Stimulated activated CD8-positive, alpha-beta memory T cell treated with anti-CD3 and anti-CD28 coated beads, Interleukin-7, amount 100 ng/mL, for 24 hours (primary cell): ENCODE results near the gene SSX2.
"Not testable (repeated sequence)": the region's sequence is repeated elsewhere in the genome, so short reads cannot be mapped to it uniquely, and the experiment has no call there.

Experiments used
- DNase-seq: peaks from one replicate; pipeline ENCODE4 v3.0.0-alpha.2; 2020; ENCODE audit warnings: low read depth

SSX2 gene, protein sequence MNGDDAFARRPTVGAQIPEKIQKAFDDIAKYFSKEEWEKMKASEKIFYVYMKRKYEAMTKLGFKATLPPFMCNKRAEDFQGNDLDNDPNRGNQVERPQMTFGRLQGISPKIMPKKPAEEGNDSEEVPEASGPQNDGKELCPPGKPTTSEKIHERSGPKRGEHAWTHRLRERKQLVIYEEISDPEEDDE

DNA sequence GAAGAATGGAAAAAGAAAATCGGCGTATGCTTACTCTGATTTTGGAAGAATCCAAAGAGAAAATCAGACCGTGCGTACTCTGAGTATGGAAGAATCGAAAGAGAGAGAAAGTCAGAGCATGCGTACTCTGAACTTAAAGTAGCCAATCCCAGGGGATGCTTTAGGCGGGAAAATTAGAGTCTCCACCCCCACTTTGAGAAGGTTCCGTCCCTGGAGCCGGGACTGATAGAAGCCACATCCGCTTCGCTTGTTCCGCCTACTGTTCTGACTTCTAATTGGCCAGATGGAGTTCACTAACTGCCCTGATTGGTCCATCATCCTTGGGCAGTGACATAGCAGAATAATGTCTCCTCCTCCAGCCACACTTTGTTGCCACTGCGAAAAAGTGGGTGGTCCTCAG lies at the start of gene SSX2:
Gene SSX2, minus strand, starts transcription at position 101 of the 400 bp plus-strand sequence. CDS start 1,429 bp downstream, outside the sequence.
- not testable (repeated sequence) for DNase-seq

DNA sequence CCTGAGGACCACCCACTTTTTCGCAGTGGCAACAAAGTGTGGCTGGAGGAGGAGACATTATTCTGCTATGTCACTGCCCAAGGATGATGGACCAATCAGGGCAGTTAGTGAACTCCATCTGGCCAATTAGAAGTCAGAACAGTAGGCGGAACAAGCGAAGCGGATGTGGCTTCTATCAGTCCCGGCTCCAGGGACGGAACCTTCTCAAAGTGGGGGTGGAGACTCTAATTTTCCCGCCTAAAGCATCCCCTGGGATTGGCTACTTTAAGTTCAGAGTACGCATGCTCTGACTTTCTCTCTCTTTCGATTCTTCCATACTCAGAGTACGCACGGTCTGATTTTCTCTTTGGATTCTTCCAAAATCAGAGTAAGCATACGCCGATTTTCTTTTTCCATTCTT lies 44.0 kb upstream of the SSX2 start, which contains the start of gene SSX2B:
Gene SSX2B, plus strand, starts transcription at position 301 of the 400 bp plus-strand sequence. CDS start 1,429 bp downstream, outside the sequence.
- DNase-seq, result not testable (repeated sequence)

DNA sequence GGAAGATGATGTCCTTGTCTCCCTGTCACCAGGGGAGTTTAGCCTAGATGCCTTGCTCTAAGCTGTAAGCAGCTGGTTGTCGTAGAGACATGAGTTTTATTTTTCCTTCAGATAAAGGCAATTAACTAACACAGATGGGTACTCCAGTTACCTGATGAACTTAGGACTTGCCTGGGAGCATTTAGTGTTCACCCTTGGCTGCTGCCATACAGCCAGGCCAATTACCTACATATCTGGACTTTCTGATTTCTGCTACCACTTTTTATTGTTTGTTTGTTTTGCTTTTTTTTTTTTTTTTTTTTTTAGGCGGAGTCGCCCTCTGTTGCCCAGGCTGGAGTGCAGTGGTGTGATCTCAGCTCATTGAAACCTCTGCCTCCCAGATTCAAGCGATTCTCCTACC lies 14.9 kb downstream of the SSX2 start:
- DNase-seq, result not testable (repeated sequence)

DNA sequence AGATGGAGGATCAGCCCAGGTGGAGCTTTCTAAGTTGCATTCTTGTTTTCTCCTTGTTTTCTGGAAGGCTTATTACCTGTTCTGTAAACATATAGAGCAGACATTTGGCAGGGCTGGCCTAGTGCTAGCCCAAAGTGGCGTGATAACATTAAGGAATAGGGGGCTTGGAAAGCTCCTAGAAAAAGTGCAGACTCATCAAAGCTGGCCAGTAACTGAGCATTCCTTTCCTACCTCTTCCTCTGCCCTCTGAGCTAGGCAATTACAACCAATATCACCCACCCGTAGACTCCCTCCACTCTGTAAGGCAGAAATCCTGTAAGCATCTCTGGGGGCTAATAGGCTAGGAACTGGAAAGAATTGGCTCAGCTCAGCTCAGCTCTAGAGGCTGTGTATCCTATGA lies 44.8 kb downstream of the SSX2 start:
- not testable (repeated sequence) for DNase-seq

DNA sequence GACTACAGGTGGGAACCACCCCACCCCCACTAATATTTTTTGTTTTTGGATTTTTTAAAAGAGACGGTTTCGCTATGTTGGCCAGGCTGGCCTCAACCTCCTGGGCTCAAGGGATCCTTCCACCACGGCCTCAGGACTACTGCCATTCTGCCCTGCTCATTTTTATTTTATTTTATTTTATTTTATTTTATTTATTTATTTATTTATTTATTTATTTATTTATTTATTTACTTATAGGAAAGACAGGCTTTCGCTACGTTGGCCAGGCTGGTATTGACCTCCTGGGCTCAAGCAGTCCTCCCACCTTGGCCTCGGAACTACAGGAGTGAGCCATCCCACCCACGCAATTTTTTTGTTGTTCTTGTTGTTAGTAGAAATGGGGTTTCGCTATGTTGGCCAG lies 51.5 kb downstream of the SSX2 start:
- not testable (repeated sequence) for DNase-seq

DNA sequence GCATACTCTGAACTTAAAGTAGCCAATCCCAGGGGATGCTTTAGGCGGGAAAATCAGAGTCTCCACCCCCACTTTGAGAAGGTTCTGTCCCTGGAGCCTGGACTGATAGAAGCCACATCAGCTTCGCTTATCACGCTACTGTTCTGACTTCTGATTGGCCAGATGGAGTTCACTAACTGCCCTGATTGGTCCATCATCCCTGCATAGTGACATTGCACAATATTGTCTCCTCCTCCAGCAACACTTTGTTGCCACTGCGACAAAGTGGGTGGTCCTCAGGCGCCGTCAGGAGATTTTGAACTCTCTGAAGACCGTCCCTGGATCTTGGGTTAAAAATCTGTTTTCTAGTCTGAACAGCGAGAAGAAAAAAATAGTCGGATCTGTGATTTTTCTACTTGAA lies 52.2 kb downstream of the SSX2 start, which contains the start of gene SSX7:
Gene SSX7, minus strand, starts transcription at position 101 of the 400 bp plus-strand sequence. CDS start 1,428 bp downstream, outside the sequence.
- DNase-seq, result not testable (repeated sequence)

DNA sequence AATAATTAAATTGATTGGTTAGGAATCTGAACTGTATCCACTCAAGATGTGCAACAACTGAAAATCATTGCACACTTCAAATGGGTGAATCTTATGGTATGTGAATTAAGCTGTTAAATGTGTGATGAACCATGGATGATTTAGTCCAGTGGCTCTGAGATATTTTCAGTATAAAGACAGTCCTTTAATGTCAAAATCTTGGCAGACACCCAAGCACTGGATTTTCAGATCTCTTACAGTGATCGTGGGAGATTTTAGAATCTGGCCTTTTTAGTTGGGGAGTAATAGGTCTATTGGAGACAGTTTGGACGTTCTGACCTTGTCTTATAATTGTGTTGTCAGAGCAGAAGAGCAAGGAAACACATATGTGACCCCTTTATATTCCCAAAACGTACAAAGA lies 56.3 kb downstream of the SSX2 start:
- DNase-seq, result not testable (repeated sequence)

DNA sequence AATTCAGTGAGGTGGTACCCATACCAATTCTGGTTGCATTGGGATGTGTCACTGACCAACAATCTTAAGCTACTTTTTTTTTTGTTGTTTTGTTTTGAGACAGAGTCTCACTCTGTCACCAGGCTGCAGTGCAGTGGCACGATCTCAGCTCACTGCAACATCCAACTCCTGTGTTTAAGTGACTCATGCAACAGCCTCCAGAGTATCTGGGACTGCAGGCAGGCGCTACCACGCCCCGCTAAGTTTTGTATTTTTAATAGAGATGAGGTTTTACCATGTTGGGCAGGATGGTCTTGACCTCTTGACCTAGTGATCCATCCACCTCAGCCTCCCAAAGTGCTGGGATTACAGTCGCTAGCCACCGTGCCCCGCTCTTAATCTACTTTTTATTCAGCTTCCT lies 58.0 kb downstream of the SSX2 start:
- DNase-seq, result not testable (repeated sequence)
